ENCODE data around the gene P2RX7. TPM values are rescaled to one million over a fixed set of nuclear protein-coding genes. Genes with fewer than 3 reads are reported as not detected.

Gene P2RX7
- total RNA-seq, 1 donor from 2014 or later: 0.82 TPM

DNA sequence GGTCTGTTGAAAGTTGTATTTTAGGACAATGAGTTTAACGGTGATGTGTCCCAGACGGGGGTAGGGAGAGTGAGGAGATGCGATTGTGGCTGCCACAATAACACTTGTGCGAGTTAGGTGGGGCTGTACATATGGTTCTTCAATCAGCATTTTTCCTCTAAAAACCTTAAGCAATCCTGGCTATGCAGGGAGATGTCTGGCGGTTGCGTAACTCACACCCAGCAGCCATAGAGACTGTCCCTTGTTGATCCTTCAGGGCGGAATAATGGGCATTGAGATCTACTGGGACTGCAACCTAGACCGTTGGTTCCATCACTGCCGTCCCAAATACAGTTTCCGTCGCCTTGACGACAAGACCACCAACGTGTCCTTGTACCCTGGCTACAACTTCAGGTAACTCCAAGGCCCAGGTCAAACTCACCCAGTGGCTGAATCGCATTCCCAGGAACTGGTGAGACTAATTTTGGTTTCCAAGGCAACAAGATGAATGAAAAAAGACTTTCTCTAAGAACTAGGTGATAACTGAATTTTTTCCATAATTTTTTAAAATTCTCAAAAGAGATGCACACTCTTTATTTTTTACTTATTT, 34.6 kb downstream of the P2RX7 start:
- TF ChIP-seq, protein P1, sequence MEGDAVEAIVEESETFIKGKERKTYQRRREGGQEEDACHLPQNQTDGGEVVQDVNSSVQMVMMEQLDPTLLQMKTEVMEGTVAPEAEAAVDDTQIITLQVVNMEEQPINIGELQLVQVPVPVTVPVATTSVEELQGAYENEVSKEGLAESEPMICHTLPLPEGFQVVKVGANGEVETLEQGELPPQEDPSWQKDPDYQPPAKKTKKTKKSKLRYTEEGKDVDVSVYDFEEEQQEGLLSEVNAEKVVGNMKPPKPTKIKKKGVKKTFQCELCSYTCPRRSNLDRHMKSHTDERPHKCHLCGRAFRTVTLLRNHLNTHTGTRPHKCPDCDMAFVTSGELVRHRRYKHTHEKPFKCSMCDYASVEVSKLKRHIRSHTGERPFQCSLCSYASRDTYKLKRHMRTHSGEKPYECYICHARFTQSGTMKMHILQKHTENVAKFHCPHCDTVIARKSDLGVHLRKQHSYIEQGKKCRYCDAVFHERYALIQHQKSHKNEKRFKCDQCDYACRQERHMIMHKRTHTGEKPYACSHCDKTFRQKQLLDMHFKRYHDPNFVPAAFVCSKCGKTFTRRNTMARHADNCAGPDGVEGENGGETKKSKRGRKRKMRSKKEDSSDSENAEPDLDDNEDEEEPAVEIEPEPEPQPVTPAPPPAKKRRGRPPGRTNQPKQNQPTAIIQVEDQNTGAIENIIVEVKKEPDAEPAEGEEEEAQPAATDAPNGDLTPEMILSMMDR (IDR thresholded peaks at IDR 0.05; ENCODE audit: unreplicated experiment): no peak
- Mint-ChIP-seq H3K36me3 (ENCODE audit: low read depth, unreplicated experiment) (no peaks in the 10 kb centered on the region), H3K4me1 (ENCODE audit: unreplicated experiment) (no peaks in the 10 kb centered on the region), H3K27me3 (ENCODE audit: unreplicated experiment) (no peaks in the 10 kb centered on the region), H3K4me3 (ENCODE audit: unreplicated experiment) (no peak overlapping the region), H3K27ac (ENCODE audit: unreplicated experiment) (no peak overlapping the region), H3K9me3 (ENCODE audit: unreplicated experiment) (no peaks in the 10 kb centered on the region)
- DNase-seq (ENCODE audit: low spot score): no peak

DNA sequence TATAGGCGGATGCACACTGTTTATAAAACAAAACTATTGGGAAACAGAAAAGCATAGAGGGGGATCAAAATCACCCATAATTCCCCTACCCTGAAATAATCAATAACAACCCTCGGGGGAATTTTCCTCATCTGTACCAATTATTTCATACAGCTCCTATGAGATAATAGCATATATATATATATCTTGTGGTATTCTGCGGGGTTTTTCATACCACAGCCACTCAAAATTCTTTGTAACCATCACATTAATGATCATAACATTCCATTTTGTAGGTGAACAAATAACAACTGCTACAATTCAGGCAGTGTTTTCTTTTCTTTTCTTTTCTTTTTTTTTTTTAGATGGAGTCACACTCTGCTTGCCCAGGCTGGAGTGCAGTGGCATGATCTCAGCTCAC, 35.3 kb downstream of the P2RX7 start:
- H3K9me3 Mint-ChIP-seq (ENCODE audit: unreplicated experiment): no peaks in the 10 kb centered on the region
- no peak overlapping the region for H3K4me3 Mint-ChIP-seq (ENCODE audit: unreplicated experiment)
- H3K36me3 Mint-ChIP-seq (ENCODE audit: low read depth, unreplicated experiment): no peaks in the 10 kb centered on the region
- DNase-seq (ENCODE audit: low spot score): no peak
- TF ChIP-seq, protein P1 (IDR thresholded peaks at IDR 0.05; ENCODE audit: unreplicated experiment): no peak
- H3K4me1 Mint-ChIP-seq (ENCODE audit: unreplicated experiment): no peaks in the 10 kb centered on the region
- no peak overlapping the region for H3K27ac Mint-ChIP-seq (ENCODE audit: unreplicated experiment)
- H3K27me3 Mint-ChIP-seq (ENCODE audit: unreplicated experiment): no peaks in the 10 kb centered on the region

DNA sequence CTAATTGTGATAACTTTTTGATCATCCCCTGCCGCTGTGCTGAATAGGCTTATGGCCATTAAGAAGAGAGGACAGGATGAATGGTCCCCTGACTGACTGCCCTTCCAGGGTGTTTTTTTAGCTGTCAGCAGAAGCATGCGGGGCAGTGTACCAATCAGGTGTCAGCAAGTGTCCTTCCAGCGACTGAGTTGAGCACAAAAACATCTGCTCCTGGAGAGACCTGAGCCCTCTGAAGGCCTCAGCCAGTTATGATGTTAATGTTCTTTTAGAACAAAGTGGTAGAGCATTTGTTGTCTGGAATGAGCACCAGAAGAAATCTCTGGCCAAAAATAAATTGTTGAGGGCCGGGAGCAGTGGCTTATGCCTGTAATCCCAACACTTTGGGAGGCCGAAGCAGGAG, 37.5 kb downstream of the P2RX7 start:
- H3K9me3 Mint-ChIP-seq (ENCODE audit: unreplicated experiment): no peaks in the 10 kb centered on the region
- DNase-seq (ENCODE audit: low spot score): no peak
- no peak overlapping the region for H3K4me3 Mint-ChIP-seq (ENCODE audit: unreplicated experiment)
- TF ChIP-seq, protein P1 (IDR thresholded peaks at IDR 0.05; ENCODE audit: unreplicated experiment): no peak
- H3K27me3 Mint-ChIP-seq (ENCODE audit: unreplicated experiment): no peaks in the 10 kb centered on the region
- no peaks in the 10 kb centered on the region for H3K36me3 Mint-ChIP-seq (ENCODE audit: low read depth, unreplicated experiment)
- H3K4me1 Mint-ChIP-seq (ENCODE audit: unreplicated experiment): no peaks in the 10 kb centered on the region
- H3K27ac Mint-ChIP-seq (ENCODE audit: unreplicated experiment): no peak overlapping the region

DNA sequence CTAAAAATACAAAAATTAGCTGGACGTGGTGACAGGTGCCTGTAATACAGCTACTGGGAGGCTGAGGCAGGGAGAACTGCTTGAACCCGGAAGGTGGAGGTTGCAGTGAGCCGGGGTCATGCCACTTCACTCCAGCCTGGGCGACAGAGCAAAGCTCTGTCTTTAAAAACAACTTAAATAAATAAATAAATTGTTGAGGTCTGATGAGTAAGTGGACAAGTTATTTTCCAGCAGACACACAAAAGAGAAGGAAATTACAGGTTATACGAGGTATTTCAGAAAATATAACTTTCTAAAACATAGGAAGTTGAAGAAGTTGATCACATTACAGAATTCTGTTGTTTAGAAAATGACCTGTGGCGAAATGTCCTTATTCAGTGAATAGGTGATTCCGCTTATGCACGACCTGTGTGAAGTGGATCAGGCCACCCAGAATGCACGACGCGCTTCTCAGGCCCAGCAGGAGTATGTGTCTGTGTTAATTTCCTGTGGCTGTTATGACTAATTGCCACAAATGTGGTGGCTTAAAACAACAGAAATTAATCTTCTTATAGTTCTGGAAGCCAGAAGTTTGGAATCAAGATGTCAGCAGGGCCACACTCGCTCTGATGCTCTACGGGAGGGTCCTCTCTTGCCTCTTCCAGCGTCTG, 38.1 kb downstream of the P2RX7 start:
- Mint-ChIP-seq H3K36me3 (ENCODE audit: low read depth, unreplicated experiment) (no peaks in the 10 kb centered on the region), H3K4me3 (ENCODE audit: unreplicated experiment) (no peak overlapping the region), H3K27me3 (ENCODE audit: unreplicated experiment) (no peaks in the 10 kb centered on the region), H3K27ac (ENCODE audit: unreplicated experiment) (no peak overlapping the region), H3K9me3 (ENCODE audit: unreplicated experiment) (no peaks in the 10 kb centered on the region), H3K4me1 (ENCODE audit: unreplicated experiment) (no peaks in the 10 kb centered on the region)
- TF ChIP-seq, protein P1 (IDR thresholded peaks at IDR 0.05; ENCODE audit: unreplicated experiment): no peak
- DNase-seq (ENCODE audit: low spot score): no peak

DNA sequence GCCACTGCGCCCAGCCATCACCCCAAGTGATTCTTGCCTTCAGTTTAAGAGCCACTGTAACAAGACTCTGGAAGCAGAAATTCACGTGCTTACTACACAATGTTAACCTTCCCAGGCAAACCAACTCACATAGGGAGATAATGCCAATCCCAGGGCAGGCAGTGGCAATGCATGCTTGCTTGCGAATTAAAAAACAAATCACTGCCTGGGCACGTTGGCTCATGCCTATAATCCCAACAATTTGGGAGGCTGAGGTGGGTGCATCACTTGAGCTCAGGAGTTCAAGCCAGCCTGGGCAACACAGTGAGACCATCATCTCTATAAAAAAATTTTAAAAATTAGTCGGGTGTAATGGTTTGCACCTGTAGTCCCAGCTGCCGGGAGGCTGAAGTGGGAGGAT, 39.5 kb downstream of the P2RX7 start:
- H3K36me3 Mint-ChIP-seq (ENCODE audit: low read depth, unreplicated experiment): no peaks in the 10 kb centered on the region
- peaks cover under 1% of the 10 kb centered on the region for H3K4me1 Mint-ChIP-seq (ENCODE audit: unreplicated experiment)
- TF ChIP-seq, protein P1 (IDR thresholded peaks at IDR 0.05; ENCODE audit: unreplicated experiment): no peak
- H3K4me3 Mint-ChIP-seq (ENCODE audit: unreplicated experiment): no peak overlapping the region
- no peak overlapping the region for H3K27ac Mint-ChIP-seq (ENCODE audit: unreplicated experiment)
- H3K27me3 Mint-ChIP-seq (ENCODE audit: unreplicated experiment): no peaks in the 10 kb centered on the region
- DNase-seq (ENCODE audit: low spot score): no peak
- H3K9me3 Mint-ChIP-seq (ENCODE audit: unreplicated experiment): no peaks in the 10 kb centered on the region
